ENCODE results near the gene NPC2. TPM values are rescaled to one million over a fixed set of nuclear protein-coding genes. Genes with fewer than 3 reads are reported as not detected.
"Not testable (repeated sequence)": the region's sequence is repeated elsewhere in the genome, so short reads cannot be mapped to it uniquely, and the experiment has no call there.

Gene NPC2
- total RNA-seq, 1 experiment from 2014 or later = 135 TPM

DNA sequence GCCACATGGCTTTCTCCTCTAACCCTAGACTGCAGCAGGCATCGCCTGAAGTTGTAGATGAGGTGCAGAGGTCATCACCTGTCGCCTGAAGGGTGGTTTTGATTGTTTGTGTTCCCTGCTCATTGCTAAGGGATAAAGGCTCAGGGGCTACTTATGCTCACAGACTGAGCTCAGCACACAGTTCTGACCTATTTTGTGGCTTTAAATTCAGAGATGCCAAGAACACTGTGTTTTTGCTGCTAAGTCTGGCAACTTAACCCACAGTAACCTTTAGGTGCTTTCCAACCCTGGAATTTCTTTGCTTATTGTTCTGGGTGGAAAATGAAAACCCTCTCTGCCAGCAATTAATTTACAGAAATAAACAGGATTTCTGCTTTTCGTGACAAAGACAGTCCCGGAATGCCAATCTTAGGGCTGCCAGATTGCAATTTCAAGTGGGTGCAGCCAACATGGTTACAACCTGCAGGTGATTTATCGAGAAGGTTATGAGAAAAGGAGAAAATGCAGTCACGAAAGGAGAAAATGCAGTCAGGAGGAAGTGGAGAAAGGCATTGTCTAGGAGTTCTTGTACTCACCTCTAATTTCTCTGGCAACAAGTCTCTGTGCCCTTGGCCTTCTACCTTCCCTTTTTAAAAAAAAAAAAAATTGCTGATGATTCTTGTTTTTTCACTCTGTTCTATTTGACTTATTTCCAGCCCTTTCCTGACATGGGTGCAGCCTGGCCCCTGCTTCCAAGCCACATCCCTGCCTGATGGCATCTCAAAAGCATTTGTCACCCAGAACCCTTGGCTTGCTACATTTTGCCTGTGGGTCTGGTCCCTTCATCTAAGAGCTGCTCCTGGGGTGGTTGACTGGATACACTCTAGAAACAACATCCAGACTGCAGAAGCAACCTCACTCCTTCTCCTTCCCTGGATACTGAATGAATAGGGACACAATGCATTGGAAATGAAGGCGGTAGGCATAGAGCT, 23.3 kb downstream of the NPC2 start:
- no peak for DNase-seq (ENCODE audit: low read depth)

- DNase-seq (ENCODE audit: low read depth) = no peak
Observed at GRCh38 chr14:74468513-74468912, 24.6 kb downstream of the NPC2 start.

DNA sequence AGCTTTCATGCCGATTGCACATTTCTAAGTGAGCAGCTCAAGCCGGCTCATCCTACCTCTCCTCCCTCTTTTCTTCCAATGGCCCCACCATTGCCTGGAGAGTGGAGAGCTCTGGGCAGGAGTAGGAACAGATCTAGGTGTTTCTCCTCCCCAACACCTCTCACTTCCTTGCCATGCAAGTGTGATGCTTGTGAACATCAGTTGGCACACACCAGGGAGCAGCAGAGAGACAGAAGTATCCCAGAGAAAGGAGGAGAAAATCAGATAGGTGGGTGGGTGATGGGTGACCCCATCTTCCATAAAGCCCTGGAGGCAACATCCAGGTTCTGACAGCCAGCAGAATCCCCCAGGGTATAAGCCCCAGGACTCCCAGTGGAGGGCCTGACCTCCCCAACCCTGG, 27.8 kb downstream of the NPC2 start:
- no peak for DNase-seq (ENCODE audit: low read depth)

DNA sequence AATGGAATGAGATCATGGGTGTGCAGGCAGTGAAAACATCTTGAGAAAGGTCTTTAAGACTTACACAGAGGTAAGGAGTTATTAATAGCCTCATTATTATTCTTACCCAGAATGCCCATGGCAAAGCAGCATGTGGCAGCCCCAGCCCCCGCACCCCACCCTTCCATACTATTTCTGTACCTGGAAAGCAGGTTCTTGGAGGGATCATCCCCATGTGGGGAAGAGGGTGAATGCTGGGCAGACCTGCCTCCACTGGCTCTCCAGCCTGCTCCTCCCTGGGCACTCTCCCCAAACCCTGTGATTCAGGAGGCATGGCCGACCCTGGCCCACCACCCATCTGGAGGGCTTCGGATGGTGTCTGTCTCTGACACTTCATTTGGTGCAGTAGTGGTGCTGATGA, 28.3 kb downstream of the NPC2 start:
- no peak for DNase-seq (ENCODE audit: low read depth)

GRCh38 chr14:74463697-74464096, 29.4 kb downstream of the NPC2 start:
- DNase-seq (ENCODE audit: low read depth) = no peak

DNA sequence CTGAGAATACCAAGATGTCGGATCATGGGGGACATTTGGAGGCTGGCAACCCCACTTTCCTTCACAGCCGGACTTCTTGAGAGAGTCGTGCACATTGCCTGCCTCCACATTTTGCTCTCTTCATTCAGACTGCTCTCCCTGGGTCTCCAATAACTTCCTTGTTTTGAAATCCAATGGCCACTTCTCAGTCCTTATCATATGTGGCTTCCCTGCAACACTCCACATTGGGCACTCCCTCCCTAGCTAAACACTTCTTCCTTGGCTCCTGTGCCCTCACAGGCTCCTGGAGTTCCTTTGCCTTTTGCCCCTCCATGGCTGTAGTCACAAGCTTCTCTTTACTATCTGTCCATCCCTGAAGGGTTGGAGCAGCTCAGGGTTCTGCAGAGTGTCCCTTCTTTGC, 30.1 kb downstream of the NPC2 start:
- no peak for DNase-seq (ENCODE audit: low read depth)

GRCh38 chr14:74459976-74460375, 33.1 kb downstream of the NPC2 start:
- no peak for DNase-seq (ENCODE audit: low read depth)

- peak; percentile 87 for DNase-seq (ENCODE audit: low read depth)
Observed at GRCh38 chr14:74459289-74459946, 33.7 kb downstream of the NPC2 start.

- no peak for DNase-seq (ENCODE audit: low read depth)
Observed at GRCh38 chr14:74457565-74457895, 35.6 kb downstream of the NPC2 start.

DNA sequence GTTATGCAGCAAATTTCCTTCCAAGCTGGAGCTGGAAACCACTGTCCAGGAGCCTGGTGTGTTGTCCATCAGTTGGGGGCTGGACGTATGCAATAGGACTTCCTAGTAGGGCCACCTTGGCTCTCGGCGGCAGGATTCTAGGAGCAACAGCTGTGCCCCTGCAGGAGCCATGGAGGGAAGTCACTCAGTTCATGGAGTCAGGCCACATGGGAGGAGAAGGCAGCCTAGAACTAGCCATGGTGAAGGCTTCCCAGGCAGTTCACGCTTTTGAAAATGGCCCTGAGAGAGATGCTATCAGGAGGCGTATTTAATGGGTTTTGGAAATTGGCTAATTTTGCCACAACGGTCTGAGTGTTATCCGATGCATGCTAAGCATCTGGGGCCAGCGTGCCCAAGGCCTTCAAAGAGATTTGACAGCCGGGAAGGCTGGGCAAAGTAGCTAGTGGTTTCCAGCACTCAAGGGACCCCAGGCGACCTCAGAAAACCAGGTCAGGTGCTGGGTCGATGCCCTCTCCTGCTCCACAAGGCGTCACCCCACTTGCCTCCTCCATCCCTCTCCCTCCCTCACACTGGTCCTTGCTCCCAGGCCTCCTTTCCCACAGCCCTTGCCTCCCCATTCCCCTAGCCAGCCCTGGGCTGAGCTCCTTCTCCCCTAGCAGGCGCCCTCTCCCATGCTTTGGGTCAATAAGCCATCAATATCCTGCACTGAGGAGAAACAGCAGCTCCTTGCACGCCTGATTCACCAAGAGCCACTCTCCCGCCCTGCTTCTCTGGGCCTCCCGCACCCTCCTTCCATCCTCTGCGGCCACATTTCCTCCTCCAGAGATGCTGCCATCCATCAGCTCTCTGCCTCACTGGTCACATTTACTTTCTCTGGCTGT, 36.2 kb downstream of the NPC2 start:
- DNase-seq (ENCODE audit: low read depth) = no peak

- DNase-seq (ENCODE audit: low read depth) = not testable (repeated sequence)
Observed at GRCh38 chr14:74454397-74454796, 38.7 kb downstream of the NPC2 start.

- DNase-seq (ENCODE audit: low read depth) = no peak
Observed at GRCh38 chr14:74444866-74445265, 48.2 kb downstream of the NPC2 start.

GRCh38 chr14:74442757-74443156, 50.3 kb downstream of the NPC2 start:
- no peak for DNase-seq (ENCODE audit: low read depth)

- no peak for DNase-seq (ENCODE audit: low read depth)
Observed at GRCh38 chr14:74441113-74441512, 52.0 kb downstream of the NPC2 start.

DNA sequence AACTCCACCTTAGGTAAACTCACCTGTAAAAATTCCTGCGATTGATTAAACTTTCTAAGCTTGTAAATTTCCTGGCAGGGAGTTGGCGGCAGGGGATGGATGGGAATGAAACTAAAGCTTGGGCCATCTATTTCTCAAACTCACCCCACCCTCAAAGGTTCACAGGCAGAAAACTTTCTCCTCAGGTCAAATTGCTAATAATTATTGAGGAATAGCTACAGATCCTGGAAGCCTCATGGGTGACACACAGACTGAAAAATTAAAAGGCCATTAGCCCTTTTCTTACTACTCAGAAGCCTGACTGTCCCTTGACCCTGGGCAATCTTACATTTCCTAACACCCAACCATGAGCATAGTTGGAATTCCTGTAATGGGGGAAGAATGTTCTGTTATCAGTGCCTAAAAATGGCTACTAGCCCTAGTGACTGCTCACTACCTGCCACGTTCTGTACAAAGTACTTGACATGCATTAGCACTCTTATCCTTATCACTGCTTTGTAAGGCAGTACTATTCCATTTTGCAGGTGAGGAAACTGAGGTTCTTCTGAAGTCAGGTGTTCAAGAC, 54.7 kb downstream of the NPC2 start:
- DNase-seq (ENCODE audit: low read depth) = no peak

DNA sequence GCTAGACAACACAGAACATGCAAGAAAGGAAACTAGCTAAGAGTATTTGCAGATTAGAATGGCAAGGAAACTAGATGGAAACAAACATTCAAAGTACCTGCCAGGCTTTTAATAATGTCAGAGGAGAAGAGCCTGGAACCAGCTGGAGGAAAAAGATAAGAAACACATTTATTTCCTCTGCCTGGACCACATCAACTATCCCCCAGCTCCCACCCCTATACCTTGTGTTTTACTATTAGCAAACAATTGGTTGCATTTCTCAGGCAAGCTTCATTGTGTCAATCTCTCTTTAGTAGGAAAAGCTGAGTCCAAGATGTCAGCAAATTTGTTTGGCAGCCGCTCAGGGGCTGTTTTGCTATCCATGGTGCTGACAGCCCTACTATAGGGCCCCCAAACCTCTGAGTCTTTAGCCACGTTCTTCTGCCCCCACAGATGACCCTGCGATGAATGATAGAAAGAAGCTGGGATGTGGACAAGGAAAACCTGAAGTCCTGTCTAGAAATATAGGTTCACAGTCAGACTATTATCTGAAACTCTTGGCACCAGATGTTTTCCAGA, 55.5 kb downstream of the NPC2 start:
- DNase-seq (ENCODE audit: low read depth) = no peak

GRCh38 chr14:74434294-74434693, 58.8 kb downstream of the NPC2 start:
- no peak for DNase-seq (ENCODE audit: low read depth)

GRCh38 chr14:74429991-74430390, 63.1 kb downstream of the NPC2 start:
- DNase-seq (ENCODE audit: low read depth) = no peak

All from Daoy (cell line).